GM19455 (cell line): ENCODE data around the gene GFOD1.
"Not testable (repeated sequence)": the region's sequence is repeated elsewhere in the genome, so short reads cannot be mapped to it uniquely, and the experiment has no call there.

Source experiments
- ATAC-seq: cut with Tn5 transposase; IDR thresholded peaks from one replicate; pipeline ENCODE4 v1.9.1; 2021; ENCODE audit not compliant: unreplicated experiment

The GFOD1 gene

DNA sequence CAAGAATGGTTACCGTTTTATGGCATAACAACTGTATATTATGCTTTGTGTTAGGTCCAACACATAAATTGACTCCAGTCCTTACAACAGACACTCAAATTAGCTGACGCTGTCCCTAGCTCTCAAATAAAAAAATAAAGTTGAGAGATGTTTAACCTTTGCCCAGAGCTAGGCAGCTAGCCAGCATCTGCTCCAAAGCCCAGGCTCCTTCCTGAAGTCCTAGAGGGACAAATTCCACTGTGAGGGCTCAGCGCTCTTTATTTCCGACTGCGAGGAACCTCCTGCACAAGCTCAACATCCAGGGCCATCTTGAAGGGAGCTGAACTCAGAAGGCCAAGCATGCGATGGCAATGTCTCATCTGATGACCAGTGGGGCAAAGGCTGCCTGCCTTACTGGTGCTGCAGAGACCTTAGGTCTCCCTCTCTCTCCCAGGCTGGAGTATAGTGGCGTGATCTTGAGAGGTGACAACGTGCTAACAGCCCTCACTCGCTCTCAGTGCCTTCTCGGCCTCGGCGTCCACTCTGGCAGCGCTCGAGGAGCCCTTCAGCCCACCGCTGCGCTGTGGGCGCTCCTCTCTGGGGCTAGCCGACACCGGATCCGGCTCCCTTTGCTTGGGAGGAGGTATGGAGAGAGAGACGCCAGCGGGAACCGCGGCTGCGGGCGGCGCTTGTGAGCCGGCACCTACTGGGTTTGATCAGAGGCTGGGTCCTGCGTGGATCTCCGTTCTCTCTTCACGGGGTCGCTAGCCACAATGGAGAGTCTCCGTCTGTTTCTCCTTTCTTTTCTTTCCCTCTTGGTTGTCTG lies 24.7 kb upstream of the GFOD1 start:
- no peak for ATAC-seq

DNA sequence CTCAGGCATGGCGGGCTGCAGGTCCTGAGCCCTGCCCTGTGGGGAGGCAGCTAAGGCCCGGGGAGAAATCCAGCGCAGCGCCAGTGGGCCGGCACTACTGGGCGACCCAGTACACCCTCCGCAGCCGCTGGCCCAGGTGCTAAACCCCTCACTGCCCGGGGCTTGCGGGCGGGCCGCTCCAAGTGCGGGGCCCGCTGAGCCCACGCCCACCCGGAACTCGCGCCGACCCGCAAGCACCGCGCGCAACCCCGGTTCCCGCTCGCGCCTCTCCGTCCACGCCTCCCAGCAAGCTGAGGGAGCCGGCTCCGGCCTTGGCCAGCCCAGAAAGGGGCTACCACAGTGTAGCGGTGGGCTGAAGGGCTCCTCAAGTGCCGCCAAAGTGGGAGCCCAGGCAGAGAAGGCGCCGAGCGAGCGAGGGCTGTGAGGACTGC lies 23.8 kb upstream of the GFOD1 start:
- ATAC-seq, result not testable (repeated sequence)

GRCh38 chr6:13510433-13510832 lies 23.0 kb upstream of the GFOD1 start:
- not testable (repeated sequence) for ATAC-seq

- no peak for ATAC-seq
Observed at GRCh38 chr6:13508711-13509705, 21.6 kb upstream of the GFOD1 start.

GRCh38 chr6:13507306-13507860 lies 20.0 kb upstream of the GFOD1 start:
- no peak for ATAC-seq

DNA sequence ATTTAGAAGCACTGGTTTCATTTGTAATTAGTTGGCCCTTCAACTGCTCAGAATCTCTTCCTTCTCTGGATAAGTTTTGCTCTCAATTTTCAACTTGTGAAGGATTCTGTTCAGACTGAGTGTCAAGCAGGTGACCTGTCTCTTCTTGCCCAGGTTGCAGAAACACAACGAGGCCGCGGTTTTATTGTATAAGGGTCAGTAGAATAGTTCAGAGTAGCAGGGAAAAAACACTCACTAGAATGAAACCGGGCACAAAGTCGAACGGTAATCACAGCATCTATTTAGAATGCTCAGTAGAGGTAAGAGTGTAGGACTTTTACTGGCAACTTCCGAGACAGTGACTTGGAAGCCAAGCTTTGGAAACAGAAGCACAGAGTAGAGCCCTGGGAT lies 17.9 kb upstream of the GFOD1 start:
- ATAC-seq, result no peak

DNA sequence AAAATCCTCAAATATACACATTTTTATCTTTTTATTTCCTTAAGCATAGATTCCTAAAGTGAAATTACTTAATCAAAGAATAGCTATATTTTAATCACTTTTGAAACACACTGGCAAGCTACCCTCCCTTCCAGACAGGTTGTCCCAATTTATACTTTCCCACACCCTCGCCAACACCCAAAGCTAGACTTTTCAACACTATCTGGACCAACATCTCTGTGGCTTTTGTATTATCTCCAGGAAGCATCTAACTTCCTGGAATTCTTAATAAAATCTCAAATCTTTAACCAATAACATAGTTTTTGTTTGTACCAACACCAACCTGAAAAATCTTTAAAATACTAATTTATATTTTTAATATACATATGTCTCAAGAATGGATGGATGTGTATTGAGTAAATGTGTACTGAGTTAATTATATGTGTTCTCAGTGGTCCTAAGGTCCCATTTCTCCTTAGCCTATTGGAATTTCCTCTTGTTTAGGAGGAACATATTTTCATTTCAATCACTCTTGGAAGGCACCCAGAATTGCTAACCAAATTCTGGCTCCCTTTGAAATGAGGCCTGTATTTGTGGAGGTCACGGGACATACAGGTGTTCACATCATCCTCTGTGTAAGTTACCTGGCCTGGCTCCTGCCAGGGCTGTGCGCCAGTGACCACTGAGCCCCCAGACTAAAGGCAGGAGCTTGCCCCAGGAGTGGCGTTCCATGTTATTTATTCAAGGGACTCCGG lies 17.4 kb upstream of the GFOD1 start:
- no peak for ATAC-seq

DNA sequence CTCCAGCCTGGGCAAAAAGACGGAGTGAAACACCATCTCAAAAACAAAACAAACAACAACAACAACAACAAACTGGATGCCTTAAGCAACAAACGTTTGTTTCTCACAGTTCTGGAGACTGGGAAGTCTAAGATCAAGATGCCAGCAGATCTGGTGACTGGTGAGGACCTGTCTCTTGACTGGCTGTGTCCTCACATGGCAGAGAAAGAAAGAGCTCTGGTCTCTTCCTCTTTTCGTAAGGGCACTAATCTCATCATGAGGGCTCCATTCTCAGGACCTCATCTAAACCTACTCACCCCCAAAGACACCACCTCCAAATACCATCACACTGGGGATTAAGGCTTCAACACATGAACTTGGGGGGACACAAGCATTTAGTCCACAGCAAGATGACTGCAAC lies 13.5 kb upstream of the GFOD1 start:
- ATAC-seq, result no peak

GRCh38 chr6:13500264-13500663 lies 12.9 kb upstream of the GFOD1 start:
- ATAC-seq, result no peak

DNA sequence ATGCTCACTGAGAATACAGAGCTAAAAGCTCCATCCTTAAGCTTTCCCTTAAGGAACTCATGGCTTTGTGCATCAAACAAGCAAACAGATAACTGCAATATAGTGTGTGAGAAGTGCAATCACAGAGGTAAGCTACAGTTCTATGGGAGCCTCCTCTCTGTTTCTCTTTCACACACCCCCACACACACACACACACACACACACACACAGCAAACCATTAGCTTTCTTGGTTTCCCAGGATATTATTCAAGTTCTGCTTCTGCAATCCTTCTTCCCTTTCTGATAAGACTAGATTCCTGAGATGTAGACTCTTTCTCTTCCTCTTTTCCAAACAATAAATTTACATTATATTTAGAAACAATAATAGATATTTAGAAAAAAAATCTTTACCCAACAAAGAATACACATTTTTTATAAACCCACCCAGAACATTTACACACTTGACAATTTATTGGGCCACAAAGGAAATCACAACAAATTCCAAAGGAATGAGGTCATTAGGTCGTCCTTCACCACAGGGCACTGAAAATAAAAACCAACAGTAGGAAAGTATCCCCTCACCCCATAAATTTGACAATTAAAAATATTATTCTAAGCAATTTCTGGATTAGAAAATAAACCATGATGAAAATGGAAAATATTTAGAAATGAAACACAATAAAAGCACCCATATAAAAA lies 9.3 kb upstream of the GFOD1 start:
- no peak for ATAC-seq

DNA sequence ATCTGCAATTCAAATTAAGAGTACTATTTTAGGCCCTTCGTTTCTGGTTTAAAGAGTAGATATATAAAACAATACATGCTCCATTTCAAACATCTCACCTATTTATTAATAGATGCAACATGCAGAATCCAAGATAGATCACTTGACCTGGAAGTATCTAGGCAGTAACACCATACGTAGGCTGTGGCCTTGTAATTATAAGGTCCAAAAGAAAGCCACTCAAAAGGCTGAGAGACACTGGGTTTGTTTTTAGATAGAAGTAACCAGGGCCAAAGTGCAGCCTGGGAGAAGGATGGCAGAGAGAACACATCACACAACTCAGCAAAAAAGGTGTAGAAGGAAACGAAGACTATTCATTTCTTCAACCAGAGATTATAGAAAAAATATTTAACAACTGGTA lies 8.4 kb upstream of the GFOD1 start:
- no peak for ATAC-seq

DNA sequence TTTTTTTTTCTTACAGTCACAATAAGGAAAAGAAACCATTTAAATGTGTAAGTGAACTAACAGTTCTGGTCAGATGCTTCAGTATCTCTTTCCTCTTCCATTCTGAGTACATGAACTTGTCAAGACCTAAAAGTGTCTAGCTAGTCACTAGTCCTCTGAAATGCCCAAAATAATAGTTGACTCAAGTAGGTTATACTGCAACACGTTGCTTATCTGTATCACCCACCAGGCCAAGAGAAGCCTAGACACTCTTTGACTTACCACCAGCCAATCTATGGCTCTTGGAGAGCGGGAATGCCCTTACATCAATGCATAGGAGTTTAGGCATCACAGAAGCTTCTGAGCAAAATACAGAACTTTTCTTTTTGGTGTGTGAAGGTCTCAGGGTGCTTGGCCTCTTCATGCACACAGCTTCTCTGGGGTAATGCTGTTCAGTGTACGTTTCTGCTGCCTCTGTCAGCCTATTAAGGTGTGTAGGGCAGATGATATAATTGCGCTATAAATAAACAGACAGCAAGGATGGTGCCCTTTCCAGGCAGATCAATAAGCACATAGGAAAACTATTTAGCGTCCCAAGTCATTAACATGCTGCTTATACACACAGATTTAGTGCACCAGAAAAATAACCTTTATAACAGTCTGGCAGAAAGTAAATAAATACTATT lies 7.8 kb upstream of the GFOD1 start:
- ATAC-seq, result no peak

GRCh38 chr6:13494137-13494536 lies 6.7 kb upstream of the GFOD1 start:
- ATAC-seq, result no peak

GRCh38 chr6:13493147-13493546 lies 5.7 kb upstream of the GFOD1 start:
- no peak for ATAC-seq

DNA sequence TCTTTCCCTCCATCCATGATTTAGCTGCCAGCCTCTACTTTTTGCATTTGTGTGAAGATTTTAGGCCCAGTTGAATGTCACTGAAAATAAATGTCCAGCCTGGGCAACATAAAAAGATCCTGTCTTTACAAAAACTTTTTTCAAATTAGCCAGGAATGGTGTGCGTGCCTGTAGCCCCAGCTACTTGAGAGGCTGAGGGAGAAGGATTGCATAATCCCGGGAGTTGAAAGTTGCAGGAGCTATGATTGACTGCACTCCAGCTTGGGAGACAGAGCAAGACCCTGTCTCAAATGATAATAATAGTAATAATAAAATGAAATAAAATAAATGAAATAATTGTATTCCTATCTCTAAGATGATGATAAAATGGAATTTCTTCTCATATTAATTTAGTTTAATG lies 5.0 kb upstream of the GFOD1 start:
- ATAC-seq, result no peak

DNA sequence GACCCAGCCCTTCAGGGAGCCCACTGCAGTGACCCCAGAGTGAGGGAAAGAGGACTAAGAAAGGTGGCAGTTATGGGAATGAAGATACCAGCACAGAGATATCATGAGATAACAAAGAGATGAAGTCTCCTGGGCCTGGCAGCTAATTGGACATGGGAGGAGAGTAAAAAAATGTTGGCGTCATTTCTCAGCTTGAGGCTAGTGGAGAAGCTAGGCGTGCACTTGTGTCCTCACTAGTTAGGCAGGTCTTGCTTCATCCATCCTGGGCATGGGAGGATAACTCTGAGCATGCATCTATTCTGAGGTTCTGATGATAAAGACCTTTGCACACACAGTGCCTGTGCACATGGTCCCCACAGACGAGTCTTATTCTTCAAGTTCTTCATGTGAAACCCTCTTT lies 4.1 kb upstream of the GFOD1 start:
- no peak for ATAC-seq

DNA sequence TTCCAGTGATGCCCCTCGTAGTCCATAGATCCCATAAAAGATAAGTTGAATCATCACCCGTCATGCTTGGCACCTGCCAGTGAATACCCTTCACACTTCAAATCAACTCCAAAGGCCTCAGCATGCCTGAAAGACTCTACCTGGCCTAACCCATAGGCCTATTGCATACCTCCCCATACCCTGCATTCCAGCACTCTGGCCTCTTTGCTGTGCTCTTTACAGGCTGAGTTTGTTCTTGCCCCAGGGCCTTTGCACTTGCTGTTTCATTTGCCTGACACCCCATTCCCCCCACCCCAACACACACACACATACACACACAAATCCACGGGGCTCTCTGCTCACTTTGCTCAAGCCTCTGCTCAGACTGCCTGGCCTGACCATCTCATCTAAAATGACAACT lies 3.0 kb upstream of the GFOD1 start:
- no peak for ATAC-seq

DNA sequence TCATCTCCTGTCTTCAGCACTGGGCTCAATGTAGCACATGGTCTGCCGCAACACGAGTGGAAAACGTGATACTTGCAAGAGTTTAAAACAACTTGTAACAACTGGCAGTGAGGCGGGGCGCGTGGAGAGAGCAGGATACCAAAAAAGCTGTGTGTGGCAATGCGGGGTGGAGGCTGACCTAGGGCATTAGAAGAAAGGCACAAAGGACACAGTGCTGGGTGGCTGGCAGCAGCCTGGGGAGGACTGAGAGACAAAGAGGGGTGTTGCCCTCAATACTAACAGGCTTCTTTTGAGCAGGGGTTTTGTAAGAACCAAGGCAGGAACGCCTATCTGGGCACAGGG lies 1.5 kb upstream of the GFOD1 start:
- no peak for ATAC-seq

GRCh38 chr6:13488015-13488895 lies 855 bp upstream of the GFOD1 start:
- no peak for ATAC-seq
